Stimulated activated naive B cell treated with anti-CD40 and anti-IgM and Interleukin-4, amounts not matched to agents 10 μg/mL and 1 μg/mL and 100 μg/mL, for 72 hours (primary cell): ENCODE data around the gene MAPK4.

ENCODE experiments used
- ATAC-seq, 2 donors: fragments of 150-1000 bp; cut with Tn5 transposase; replicated peaks; 2 replicates each; pipeline ENCODE4 v1.10.0; 2021; ENCODE audit warnings: moderate library complexity in 1 of 2
- DNase-seq: peaks from one replicate; pipeline ENCODE4 v3.0.0; 2021
- H3K27ac Mint-ChIP-seq: one replicate; pipeline ENCODE4 v1.8.0; 2022; ENCODE audit warnings: mild to moderate bottlenecking, mixed read lengths
- H3K27me3 Mint-ChIP-seq, 2 donors: one replicate each; pipeline ENCODE4 v1.8.0; 2022; ENCODE audit warnings: mixed read lengths in 2 of 2
- H3K36me3 Mint-ChIP-seq, 2 donors: one replicate each; pipeline ENCODE4 v1.8.0; 2022; ENCODE audit warnings: mixed read lengths in 2 of 2, mild to moderate bottlenecking in 1 of 2
- H3K4me1 Mint-ChIP-seq, 2 donors: one replicate each; pipeline ENCODE4 v1.8.0; 2022; ENCODE audit warnings: mixed read lengths in 2 of 2, mild to moderate bottlenecking in 1 of 2
- H3K4me3 Mint-ChIP-seq, 2 donors: one replicate each; pipeline ENCODE4 v1.8.0; 2022; ENCODE audit warnings: mild to moderate bottlenecking in 2 of 2, mixed read lengths in 2 of 2, moderate library complexity in 1 of 2
- H3K9me3 Mint-ChIP-seq, 2 donors: one replicate each; pipeline ENCODE4 v1.8.0; 2022; ENCODE audit warnings: mixed read lengths in 2 of 2, mild to moderate bottlenecking in 1 of 2

The MAPK4 gene

DNA sequence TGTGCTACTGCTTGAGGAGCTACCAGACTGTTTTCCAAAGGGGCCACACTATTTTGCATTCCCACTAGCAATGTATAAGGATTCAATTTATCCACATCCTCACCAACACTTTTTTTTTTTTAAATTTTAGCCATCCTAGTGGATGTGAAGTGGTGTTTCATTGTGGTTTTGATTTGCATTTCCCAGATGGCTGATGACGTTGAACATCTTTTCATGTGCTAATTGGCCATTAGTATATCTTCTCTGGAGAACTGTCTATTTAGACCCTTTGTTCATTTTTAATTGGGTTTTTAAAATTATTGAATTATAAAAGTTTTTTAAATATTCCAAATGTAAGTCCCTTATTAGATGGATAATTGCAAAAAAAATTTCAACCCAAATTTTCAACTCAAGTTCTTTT, 121.1 kb downstream of the MAPK4 start:
- DNase-seq (no peak), ATAC-seq (no peak)
- H3K4me3 Mint-ChIP-seq: no peak overlapping the region
- H3K9me3 Mint-ChIP-seq: no peaks in the 10 kb centered on the region
- no peak overlapping the region for H3K27ac Mint-ChIP-seq
- no peaks in the 10 kb centered on the region for H3K36me3 Mint-ChIP-seq
- peaks cover 9 to 10% of the 10 kb centered on the region in 2 donors for H3K27me3 Mint-ChIP-seq
- no peaks in the 10 kb centered on the region for H3K4me1 Mint-ChIP-seq

DNA sequence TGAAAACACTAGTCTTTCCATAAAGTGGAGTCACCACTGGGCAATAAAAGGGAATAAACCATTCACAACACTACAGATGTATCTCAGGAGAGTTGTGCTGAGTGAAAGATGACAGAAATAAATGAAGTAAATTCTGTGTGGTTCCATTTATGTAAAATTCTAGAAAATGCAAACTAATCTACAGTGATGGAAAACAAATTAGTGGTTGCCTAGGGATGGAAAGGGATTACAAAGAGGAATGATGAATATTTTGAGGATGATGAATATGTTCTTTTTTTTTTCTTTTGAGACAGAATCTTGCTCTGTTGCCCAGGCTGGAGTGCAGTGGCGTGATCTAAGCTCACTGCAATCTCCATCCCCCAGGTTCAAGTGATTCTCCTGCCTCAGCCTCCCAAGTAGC, 123.0 kb downstream of the MAPK4 start:
- Mint-ChIP-seq H3K9me3 (no peaks in the 10 kb centered on the region), H3K36me3 (no peaks in the 10 kb centered on the region), H3K4me1 (no peaks in the 10 kb centered on the region), H3K27ac (no peak overlapping the region), H3K27me3 (peaks cover 9 to 12% of the 10 kb centered on the region in 2 donors), H3K4me3 (no peak overlapping the region)
- ATAC-seq (no peak), DNase-seq (no peak)

DNA sequence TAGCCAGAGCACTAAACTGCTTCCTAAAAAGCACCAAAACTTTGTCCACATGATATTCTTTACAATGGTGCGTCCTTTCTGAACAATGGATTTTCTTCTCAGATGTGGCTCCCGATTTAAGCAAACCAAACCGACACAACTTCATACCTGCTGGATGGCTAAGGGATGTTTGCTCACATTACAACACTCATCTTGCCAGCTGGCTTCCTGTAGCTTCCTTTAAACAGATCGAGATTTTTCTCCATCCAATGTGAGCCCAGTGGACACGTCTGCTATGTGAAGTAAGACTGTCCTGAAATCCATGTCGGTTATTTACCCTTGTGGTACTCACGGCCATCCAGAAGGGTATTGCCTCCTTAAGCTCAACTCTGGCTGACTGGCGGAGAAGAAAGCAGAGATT, 126.5 kb downstream of the MAPK4 start:
- H3K4me1 Mint-ChIP-seq: no peaks in the 10 kb centered on the region
- ATAC-seq (no peak), DNase-seq (no peak)
- no peak overlapping the region for H3K27ac Mint-ChIP-seq
- H3K4me3 Mint-ChIP-seq: no peak overlapping the region
- H3K36me3 Mint-ChIP-seq: no peaks in the 10 kb centered on the region
- no peaks in the 10 kb centered on the region for H3K9me3 Mint-ChIP-seq
- peaks cover 10 to 20% of the 10 kb centered on the region in 2 donors for H3K27me3 Mint-ChIP-seq

DNA sequence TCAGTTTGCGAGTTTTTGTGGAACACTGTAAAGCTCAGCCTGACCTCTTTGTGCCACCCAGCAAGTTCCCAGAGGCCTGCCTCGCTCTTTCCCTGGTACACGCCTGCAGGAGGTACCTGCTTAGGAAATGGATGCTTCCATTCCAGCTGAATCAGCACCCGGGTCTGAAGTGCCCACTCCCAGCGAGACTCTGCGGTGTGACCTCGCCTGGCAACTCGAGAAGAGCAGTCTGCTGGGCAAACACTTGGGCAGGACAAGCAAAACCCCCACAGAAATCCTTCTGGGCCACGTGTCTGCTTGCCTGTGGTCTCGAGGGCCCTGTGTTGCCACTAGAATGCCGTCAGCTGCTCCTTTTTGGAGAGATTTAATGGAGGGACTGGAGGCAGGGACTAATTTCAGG, 127.6 kb downstream of the MAPK4 start:
- H3K36me3 Mint-ChIP-seq: no peaks in the 10 kb centered on the region
- ATAC-seq (no peak), DNase-seq (no peak)
- H3K4me3 Mint-ChIP-seq: no peak overlapping the region
- no peak overlapping the region for H3K27ac Mint-ChIP-seq
- H3K9me3 Mint-ChIP-seq: no peaks in the 10 kb centered on the region
- H3K4me1 Mint-ChIP-seq: no peaks in the 10 kb centered on the region
- H3K27me3 Mint-ChIP-seq: peaks cover 10 to 20% of the 10 kb centered on the region in 2 donors

DNA sequence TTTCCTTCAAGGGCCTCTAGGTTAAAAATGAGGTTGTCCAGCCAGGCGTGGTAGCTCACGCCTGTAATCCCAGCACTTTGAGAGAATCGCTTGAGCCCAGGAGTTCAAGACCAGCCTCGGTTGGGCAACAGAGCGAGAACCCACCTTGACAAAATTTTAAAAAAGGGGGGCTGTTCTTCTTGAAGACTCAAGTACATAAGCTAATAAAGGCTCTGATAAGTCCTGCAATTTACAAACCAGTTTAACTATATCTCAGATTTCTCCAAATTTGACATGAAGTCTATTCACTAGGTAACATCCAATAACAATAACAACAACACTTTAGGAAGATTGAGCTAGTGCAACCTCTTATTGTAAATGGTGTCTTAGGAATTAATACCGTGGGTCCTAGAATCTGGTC, 129.7 kb downstream of the MAPK4 start:
- Mint-ChIP-seq H3K4me1 (no peaks in the 10 kb centered on the region), H3K27me3 (peaks cover 10 to 29% of the 10 kb centered on the region in 2 donors), H3K4me3 (no peak overlapping the region), H3K9me3 (no peaks in the 10 kb centered on the region), H3K27ac (no peak overlapping the region), H3K36me3 (no peaks in the 10 kb centered on the region)
- ATAC-seq (no peak), DNase-seq (no peak)

DNA sequence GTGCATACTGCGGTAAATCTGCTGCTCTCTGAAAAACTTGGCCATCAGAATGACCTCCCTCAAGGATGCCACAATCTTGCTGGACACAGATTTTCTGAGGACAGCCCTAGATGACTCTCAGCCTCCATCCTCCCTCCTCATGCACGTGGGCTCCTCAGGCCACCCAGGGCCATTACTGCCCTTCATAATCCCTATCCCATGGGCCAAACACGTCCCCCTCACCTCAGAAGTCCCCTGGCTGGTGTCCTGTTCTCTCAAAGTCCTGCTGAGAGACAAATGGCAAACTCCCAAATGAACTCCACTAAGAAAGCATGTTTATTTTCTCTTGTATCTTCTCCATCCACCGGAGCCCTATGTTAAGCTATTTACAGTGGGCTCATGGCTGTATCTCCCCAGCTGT, 134.3 kb downstream of the MAPK4 start:
- H3K27me3 Mint-ChIP-seq: peaks cover 10 to 32% of the 10 kb centered on the region in 2 donors
- no peak for DNase-seq
- no peak overlapping the region for H3K27ac Mint-ChIP-seq
- peaks cover 0 to 6% of the 10 kb centered on the region in 2 donors for H3K4me1 Mint-ChIP-seq
- no peak for ATAC-seq
- no peak overlapping the region for H3K4me3 Mint-ChIP-seq
- H3K36me3 Mint-ChIP-seq: no peaks in the 10 kb centered on the region
- no peaks in the 10 kb centered on the region for H3K9me3 Mint-ChIP-seq

DNA sequence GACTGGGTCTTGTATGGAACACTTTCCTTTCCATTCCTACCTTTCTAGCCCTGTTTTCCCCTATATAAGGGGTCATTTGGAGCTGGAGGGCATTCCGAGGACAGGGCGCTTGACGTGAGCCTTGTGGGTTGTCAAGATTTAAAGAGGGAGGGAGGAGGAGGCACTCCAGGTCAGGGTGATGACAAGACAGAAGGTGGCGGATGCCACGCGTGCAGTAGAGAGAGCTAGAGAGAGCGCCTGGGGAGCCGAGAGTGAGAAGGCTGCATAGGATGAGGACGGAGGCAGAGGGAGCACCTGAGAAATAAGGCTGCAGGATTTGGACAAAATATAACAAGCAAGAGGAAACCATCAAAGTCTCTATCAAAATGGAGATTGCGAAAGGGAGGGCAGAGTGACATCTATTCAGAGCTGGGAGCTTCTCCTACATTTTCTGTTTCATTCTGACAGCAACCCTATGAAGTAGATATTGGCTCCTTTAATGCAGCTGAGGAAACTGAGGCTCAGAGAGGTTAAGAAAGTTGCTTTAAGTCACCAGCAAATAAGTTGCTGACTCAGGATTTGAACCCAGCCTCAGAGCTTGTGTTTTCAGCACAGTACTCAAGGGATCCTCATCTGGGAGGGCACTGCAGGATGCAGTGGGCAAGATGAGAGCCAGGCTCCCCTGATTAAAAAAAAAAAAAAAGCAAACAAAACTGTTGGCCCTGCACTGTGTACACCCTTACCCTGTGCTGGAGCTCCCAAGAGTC, 135.7 kb downstream of the MAPK4 start:
- Mint-ChIP-seq H3K9me3 (no peaks in the 10 kb centered on the region), H3K36me3 (no peaks in the 10 kb centered on the region), H3K27me3 (peaks cover 10 to 26% of the 10 kb centered on the region in 2 donors), H3K4me1 (peaks cover 0 to 6% of the 10 kb centered on the region in 2 donors), H3K4me3 (no peak overlapping the region), H3K27ac (no peak overlapping the region)
- no peak for DNase-seq
- no peak for ATAC-seq

DNA sequence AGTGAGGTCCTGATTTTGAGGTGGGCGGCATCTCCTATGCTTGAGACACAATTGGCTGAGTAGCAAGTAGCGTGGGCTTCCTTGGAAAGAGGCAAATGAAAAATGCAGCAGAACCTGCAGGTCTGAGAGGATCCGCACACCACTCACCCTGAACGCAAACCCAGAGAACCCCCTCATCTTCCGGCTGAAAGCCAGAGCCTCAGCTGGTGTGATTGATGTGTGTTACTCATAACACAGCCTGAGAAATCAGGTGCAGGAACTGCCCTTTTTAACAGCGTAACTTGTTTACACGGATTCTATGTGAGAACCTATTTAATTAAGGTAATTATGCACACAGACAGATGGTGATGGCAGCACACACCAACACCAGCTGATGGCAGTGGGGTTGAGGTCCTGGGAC, 136.5 kb downstream of the MAPK4 start:
- Mint-ChIP-seq H3K9me3 (no peaks in the 10 kb centered on the region), H3K27ac (no peak overlapping the region), H3K4me3 (no peak overlapping the region), H3K4me1 (peaks cover 0 to 6% of the 10 kb centered on the region in 2 donors), H3K36me3 (no peaks in the 10 kb centered on the region), H3K27me3 (peaks cover 10 to 33% of the 10 kb centered on the region in 2 donors)
- DNase-seq (no peak), ATAC-seq (peak in 1 of 2 donors; percentile 4)

DNA sequence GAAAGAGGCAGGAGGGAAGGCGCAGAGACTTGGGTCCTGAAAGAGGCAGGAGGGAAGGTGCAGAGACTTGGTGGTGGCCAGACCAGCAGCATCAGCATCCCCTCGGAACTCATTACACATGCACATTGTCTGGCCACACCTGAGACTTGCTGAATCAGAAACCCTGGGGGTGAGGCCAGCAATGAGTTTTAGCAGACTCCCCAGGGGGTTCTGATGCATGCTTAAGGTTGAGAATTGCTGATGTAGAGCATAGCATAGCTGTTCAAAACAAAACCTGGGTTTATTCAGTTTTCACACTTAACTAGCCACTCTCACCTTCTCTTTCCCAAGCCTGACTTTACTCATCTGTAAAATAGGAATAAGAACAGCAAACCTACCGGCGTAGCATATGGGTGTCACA, 137.0 kb downstream of the MAPK4 start:
- Mint-ChIP-seq H3K4me1 (peaks cover 0 to 6% of the 10 kb centered on the region in 2 donors), H3K4me3 (no peak overlapping the region), H3K36me3 (no peaks in the 10 kb centered on the region), H3K27ac (no peak overlapping the region), H3K27me3 (peaks cover 10 to 33% of the 10 kb centered on the region in 2 donors), H3K9me3 (no peaks in the 10 kb centered on the region)
- DNase-seq (no peak), ATAC-seq (peak in 1 of 2 donors; percentile 64)

DNA sequence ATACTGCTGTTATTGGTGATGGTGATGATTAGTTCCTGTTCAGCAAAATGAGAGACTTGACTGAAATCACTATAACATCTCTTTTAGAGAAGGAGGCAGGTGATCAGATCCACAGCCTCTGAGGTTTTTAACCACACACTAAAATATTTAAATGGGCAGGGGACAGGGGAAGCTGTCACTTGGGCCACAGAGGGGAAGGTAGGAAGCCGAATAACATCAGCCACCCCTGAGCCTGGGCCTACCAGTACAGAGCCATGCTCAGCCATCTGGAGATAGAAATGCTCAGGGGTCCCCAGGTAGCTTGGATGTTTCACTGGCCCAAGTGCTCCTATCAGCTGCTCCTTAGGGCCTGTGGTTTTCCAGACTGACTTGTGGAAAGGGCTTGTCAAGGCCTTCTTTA, 137.6 kb downstream of the MAPK4 start:
- Mint-ChIP-seq H3K27ac (no peak overlapping the region), H3K27me3 (peaks cover 10 to 33% of the 10 kb centered on the region in 2 donors), H3K4me3 (no peak overlapping the region), H3K9me3 (no peaks in the 10 kb centered on the region), H3K36me3 (no peaks in the 10 kb centered on the region), H3K4me1 (peaks cover 0 to 6% of the 10 kb centered on the region in 2 donors)
- ATAC-seq (no peak), DNase-seq (no peak)

DNA sequence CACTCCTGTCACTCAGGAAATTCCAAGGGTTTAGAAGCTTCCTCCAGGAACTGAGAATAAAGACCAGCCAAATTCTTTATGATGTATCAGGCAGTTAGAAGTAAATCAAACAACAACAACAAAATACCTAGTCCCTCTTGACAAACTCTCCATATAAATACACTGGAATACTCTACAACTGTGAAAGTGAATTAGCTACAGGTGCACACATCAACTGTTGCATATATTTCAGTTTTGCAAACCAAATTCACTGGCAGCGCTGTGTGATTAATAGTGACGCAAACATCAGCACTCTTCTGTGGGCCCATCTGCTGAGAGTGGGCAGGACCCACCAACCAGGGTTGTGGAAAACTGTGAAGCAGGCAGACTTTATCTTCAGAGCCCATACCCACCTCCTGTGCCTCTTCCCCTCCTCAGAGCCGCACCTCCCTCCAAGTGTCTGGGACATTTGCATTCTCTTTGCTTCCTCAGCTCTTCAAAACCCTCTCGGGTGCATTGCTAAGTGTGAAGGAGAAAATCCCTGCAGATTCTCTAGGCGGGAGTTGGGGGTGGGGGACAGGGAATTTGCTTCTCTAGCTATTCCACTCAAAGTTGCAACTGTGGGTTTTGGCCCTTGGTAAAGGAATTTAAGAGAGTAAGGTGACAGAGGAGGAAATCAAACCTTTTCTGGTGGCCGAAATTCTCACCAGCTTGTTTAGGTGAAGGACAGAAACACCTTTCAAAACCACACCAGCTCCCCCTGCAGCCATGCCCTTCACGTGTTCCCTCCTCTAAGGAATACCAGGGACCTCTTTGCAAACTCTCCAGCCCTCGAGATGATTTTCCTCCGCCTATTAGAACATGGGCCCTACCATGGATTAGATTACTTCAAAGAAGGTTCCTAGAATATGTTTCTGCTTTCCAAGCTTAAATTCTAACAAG, 140.6 kb downstream of the MAPK4 start:
- no peak overlapping the region for H3K4me3 Mint-ChIP-seq
- DNase-seq (no peak), ATAC-seq (no peak)

DNA sequence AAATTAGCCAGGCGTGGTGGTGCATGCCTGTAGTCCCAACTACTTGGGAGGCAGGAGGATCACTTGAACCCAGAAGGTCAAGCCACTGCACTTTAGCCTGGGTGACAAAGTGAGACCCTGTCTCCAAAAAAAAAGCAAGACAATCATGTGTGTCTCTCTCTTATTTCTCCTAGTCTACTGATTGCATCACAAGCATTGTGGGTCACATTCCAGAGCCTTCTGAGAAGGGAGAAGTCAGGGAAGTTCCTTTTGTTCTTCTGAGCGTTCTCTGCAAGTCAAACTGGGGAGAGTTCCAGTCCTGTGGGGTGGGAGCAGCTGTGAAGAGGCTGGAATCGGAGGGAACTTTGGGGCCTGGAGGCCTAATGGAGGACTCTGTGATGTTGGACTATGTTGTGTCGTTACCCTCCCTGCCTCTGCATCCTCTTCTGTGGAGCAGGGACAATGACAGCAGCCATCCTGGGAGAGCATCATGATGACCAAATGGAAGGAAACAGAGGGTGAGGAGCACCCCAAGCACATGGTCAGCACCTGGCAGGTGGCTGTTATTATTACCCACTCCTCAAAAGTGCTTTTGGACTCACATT, 144.6 kb downstream of the MAPK4 start:
- Mint-ChIP-seq H3K4me1 (no peaks in the 10 kb centered on the region), H3K27me3 (peaks cover 4 to 13% of the 10 kb centered on the region in 2 donors)

More for the DNA sequence above, 140.6 kb downstream of the MAPK4 start:
- Mint-ChIP-seq H3K4me1 (peaks cover 0 to 3% of the 10 kb centered on the region in 2 donors), H3K27ac (no peak overlapping the region), H3K9me3 (no peaks in the 10 kb centered on the region), H3K36me3 (no peaks in the 10 kb centered on the region), H3K27me3 (peaks cover 10 to 21% of the 10 kb centered on the region in 2 donors)

DNA sequence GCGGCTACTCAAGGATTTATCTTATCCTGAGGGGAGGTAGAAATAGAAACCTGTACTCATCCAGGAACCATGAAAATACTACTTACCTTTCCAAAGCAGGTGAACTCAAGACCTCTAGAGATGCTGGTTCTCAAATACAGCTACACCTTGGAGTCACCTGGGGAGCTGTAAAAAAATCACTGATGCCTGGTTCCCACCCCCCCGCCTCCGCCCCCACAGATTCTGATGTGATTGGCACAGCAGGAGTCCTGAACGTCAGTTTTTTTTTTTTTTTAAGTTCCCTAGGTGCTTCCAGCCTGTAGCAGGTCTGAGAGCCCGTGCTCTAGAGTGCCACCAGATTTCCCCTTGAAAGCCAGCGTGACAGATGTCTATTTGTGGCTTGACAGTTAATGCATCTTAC, 146.3 kb downstream of the MAPK4 start:
- H3K27me3 Mint-ChIP-seq: peaks cover 2 to 4% of the 10 kb centered on the region in 2 donors
- H3K9me3 Mint-ChIP-seq: no peaks in the 10 kb centered on the region
- DNase-seq (no peak), ATAC-seq (no peak)
- H3K4me1 Mint-ChIP-seq: no peaks in the 10 kb centered on the region
- H3K4me3 Mint-ChIP-seq: no peak overlapping the region
- no peaks in the 10 kb centered on the region for H3K36me3 Mint-ChIP-seq
- H3K27ac Mint-ChIP-seq: no peak overlapping the region

More for the DNA sequence above, 144.6 kb downstream of the MAPK4 start:
- DNase-seq: no peak
- Mint-ChIP-seq H3K27ac (no peak overlapping the region), H3K9me3 (no peaks in the 10 kb centered on the region), H3K36me3 (no peaks in the 10 kb centered on the region), H3K4me3 (no peak overlapping the region)
- ATAC-seq: no peak

DNA sequence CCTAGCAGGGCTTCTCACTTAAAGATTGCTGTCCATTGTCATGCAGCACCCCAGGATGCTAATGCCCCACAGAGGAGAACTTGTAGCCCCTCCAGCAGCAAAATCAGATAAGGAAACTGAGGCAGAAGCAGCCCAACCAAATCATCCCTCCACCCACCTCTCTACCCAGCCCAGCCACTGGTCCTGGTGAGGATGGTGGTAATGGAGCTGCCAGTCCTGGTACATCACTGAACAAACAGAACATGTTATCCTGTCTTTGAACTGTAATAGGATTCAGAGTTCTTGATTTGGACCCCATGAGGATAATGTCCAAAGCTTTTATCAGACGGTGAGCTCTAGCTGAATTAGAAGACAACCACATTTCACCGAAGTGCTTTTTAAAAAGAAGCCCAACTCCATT, 146.8 kb downstream of the MAPK4 start:
- peaks cover 0 to 4% of the 10 kb centered on the region in 2 donors for H3K27me3 Mint-ChIP-seq
- no peak overlapping the region for H3K4me3 Mint-ChIP-seq
- no peaks in the 10 kb centered on the region for H3K36me3 Mint-ChIP-seq
- no peaks in the 10 kb centered on the region for H3K9me3 Mint-ChIP-seq
- no peak overlapping the region for H3K27ac Mint-ChIP-seq
- no peak for ATAC-seq
- no peak for DNase-seq
- H3K4me1 Mint-ChIP-seq: no peaks in the 10 kb centered on the region
